SU-DHL-6 (cell line): ENCODE data around the gene SF3B5.

Experiments
- EZH2phosphoT487 ChIP-seq: fragments of 200-600 bp; sonication (generic), shearing (Covaris generic); conservative IDR thresholded peaks from 2 replicates; pipeline ENCODE4 v1.6.1; 2018; ENCODE audit warnings: mild to moderate bottlenecking, antibody characterized with exemption, low read length, moderate library complexity, mixed read lengths
- TF ChIP-seq, protein P1 (sequence below): fragments of 200-600 bp; sonication (generic); IDR thresholded peaks from one replicate; pipeline ENCODE4 v1.5.1; 2017; ENCODE audit warnings: antibody characterized with exemption, mild to moderate bottlenecking, low read length, moderate library complexity; ENCODE audit not compliant: insufficient read depth, poor library complexity, severe bottlenecking

DNA sequence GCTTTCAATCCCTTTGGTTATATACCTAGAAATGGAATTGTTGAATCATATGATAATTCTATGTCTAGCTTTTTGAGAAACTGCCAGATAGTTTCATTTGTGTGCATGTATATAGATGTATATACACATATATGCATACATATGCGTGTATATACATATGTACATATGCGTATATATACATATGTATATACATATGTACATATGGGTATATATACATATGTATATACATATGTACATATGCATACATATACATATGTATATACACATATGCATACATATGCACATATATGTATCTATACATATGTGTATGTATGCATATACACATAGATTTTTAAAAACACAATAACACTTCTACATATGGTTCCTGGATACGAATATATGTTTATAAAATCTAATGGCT is 8.4 kb downstream of the SF3B5 start:
- TF ChIP-seq, protein P1, sequence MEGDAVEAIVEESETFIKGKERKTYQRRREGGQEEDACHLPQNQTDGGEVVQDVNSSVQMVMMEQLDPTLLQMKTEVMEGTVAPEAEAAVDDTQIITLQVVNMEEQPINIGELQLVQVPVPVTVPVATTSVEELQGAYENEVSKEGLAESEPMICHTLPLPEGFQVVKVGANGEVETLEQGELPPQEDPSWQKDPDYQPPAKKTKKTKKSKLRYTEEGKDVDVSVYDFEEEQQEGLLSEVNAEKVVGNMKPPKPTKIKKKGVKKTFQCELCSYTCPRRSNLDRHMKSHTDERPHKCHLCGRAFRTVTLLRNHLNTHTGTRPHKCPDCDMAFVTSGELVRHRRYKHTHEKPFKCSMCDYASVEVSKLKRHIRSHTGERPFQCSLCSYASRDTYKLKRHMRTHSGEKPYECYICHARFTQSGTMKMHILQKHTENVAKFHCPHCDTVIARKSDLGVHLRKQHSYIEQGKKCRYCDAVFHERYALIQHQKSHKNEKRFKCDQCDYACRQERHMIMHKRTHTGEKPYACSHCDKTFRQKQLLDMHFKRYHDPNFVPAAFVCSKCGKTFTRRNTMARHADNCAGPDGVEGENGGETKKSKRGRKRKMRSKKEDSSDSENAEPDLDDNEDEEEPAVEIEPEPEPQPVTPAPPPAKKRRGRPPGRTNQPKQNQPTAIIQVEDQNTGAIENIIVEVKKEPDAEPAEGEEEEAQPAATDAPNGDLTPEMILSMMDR = no peak
- no peak for TF ChIP-seq EZH2phosphoT487
